ENCODE results near the gene TMEM53.
A peak's percentile ranks its signal among the peaks of the same experiment; 100 is the strongest.

Gene TMEM53

GRCh38 chr1:44624268-44624901 is 49.9 kb downstream of the TMEM53 start:
- no peak for DNase-seq

- DNase-seq: no peak
Measured at GRCh38 chr1:44621841-44622286, 52.4 kb downstream of the TMEM53 start.

GRCh38 chr1:44620072-44620471 is 54.2 kb downstream of the TMEM53 start:
- DNase-seq: no peak

- DNase-seq: no peak
Measured at GRCh38 chr1:44619261-44619900, 54.9 kb downstream of the TMEM53 start.

GRCh38 chr1:44617703-44618029 is 56.6 kb downstream of the TMEM53 start:
- no peak for DNase-seq

GRCh38 chr1:44616991-44617702 is 57.1 kb downstream of the TMEM53 start:
- no peak for DNase-seq

- DNase-seq: no peak
Measured at GRCh38 chr1:44616284-44616990, 57.8 kb downstream of the TMEM53 start.

GRCh38 chr1:44613941-44614340 is 60.3 kb downstream of the TMEM53 start:
- peak; percentile 48 for DNase-seq

- no peak for DNase-seq
Measured at GRCh38 chr1:44611866-44612265, 62.4 kb downstream of the TMEM53 start.

GRCh38 chr1:44611419-44611818 is 62.9 kb downstream of the TMEM53 start:
- no peak for DNase-seq

GRCh38 chr1:44610527-44611148 is 63.6 kb downstream of the TMEM53 start:
- DNase-seq: no peak

- no peak for DNase-seq
Measured at GRCh38 chr1:44609768-44610526, 64.3 kb downstream of the TMEM53 start.

- DNase-seq: no peak
Measured at GRCh38 chr1:44609412-44609767, 64.9 kb downstream of the TMEM53 start.

- DNase-seq: no peak
Measured at GRCh38 chr1:44608141-44608540, 66.1 kb downstream of the TMEM53 start.

GRCh38 chr1:44606701-44607281 is 67.5 kb downstream of the TMEM53 start:
- no peak for DNase-seq

GRCh38 chr1:44605914-44606615 is 68.2 kb downstream of the TMEM53 start:
- no peak for DNase-seq

- no peak for DNase-seq
Measured at GRCh38 chr1:44604157-44604955, 69.9 kb downstream of the TMEM53 start.

- no peak for DNase-seq
Measured at GRCh38 chr1:44603718-44604117, 70.6 kb downstream of the TMEM53 start.

Measured in DMS 273 treated with DMSO at 0.1 percent for 48 hours (cell line).